Psoas muscle (tissue), 8 donors: ENCODE measurements around the gene SSBP3. TPM values are rescaled to one million over a fixed set of nuclear protein-coding genes. Genes with fewer than 3 reads are reported as not detected.

Experiments used
- ATAC-seq, 4 donors: fragments of 200-7000 bp; cut with Tn5 transposase; one replicate each; pipeline ENCODE4 v1.9.1; 2020; ENCODE audit warnings: moderate library complexity in 3 of 4, mild to moderate bottlenecking in 2 of 4
- DNase-seq, 2 donors: peaks; one replicate each; pipeline ENCODE4 v3.0.0-alpha.2; 2020
- H3K27ac ChIP-seq: fragments of 200-600 bp; one replicate; pipeline ENCODE4 v1.8.0; 2022
- H3K27me3 ChIP-seq, 3 donors: fragments of 200-600 bp in 1 of 3; one replicate each; pipeline versions ENCODE4 v1.6.1 to v1.8.0; 2013 to 2022; ENCODE audit warnings: low read length in 2 of 3, mild to moderate bottlenecking in 2 of 3, moderate library complexity in 1 of 3; ENCODE audit not compliant: insufficient read depth in 3 of 3
- H3K36me3 ChIP-seq, 2 donors: fragments of 200-600 bp in 1 of 2; one replicate each; pipeline versions ENCODE4 v1.6.1 to v1.8.0; 2013 to 2022; ENCODE audit warnings: low read depth in 1 of 2, mild to moderate bottlenecking in 1 of 2, moderate library complexity in 1 of 2; ENCODE audit not compliant: insufficient read depth in 1 of 2
- H3K4me1 ChIP-seq: fragments of 200-600 bp; one replicate; pipeline ENCODE4 v1.8.0; 2022
- H3K4me3 ChIP-seq: fragments of 200-600 bp; one replicate; pipeline ENCODE4 v1.8.0; 2022; ENCODE audit warnings: mild to moderate bottlenecking
- H3K9me3 ChIP-seq: fragments of 200-600 bp; one replicate; pipeline ENCODE4 v1.8.0; 2022
- whole genome bisulfite sequencing, 3 donors: extraction: QIAGEN DNeasy Blood & Tissue Kit; methylation state at CpG; one replicate each; pipeline versions ENCODE4 v1.1.6 to v1.1.7; 2013; 5-methylcytosine and 5-hydroxymethylcytosine counted together
- intact Hi-C, 2 donors: fragments of 100-400 bp; cut with DNase I; formaldehyde crosslinking; loops; one replicate each; pipeline versions ENCODE4 v1.11.0 to v1.14.2; 2022
- polyA plus RNA-seq, 3 donors: library from polyadenylated mRNA; stranded (reverse); fragments of 200-250 nt; gene quantifications; one replicate each; pipeline ENCODE4 v1.2.3, GENCODE V29; 2013
- total RNA-seq, 4 donors: library from RNA; stranded (reverse); fragmentation: NEBNext Ultra II Directional in 2 of 4; extraction: Animal tissue kit (Norgen Biotek cat#: 25700) in 2 of 4; gene quantifications; one replicate each; pipeline versions ENCODE4 v1.2.1 to v1.2.4, GENCODE V29; 2021 to 2023
- TF ChIP-seq, protein P1 (sequence below): fragments of 200-600 bp; IDR thresholded peaks from one replicate; pipeline ENCODE4 v1.8.0; 2022; ENCODE audit warnings: antibody characterized with exemption
- donor health status: healthy with polysubstance abuse.
- donor health status: DM: no; HTN: no; CAD: no; lungs with moderate emphysema.
- donor health status: Bipolar disorder and iron deficiency.
- donor health status: healthy.
- donor health status: DM: yes; HTN: yes; CAD: no.
- donor health status: DM: no; HTN: no; CAD: no.
- donor health status: DM: no; HTN: no; CAD: no.
- donor health status: DM: yes; HTN: yes; CAD: no.

SSBP3 gene
- total and polyA plus RNA-seq, 7 donors = 7.9 to 24.2 (median 21.6) TPM

DNA sequence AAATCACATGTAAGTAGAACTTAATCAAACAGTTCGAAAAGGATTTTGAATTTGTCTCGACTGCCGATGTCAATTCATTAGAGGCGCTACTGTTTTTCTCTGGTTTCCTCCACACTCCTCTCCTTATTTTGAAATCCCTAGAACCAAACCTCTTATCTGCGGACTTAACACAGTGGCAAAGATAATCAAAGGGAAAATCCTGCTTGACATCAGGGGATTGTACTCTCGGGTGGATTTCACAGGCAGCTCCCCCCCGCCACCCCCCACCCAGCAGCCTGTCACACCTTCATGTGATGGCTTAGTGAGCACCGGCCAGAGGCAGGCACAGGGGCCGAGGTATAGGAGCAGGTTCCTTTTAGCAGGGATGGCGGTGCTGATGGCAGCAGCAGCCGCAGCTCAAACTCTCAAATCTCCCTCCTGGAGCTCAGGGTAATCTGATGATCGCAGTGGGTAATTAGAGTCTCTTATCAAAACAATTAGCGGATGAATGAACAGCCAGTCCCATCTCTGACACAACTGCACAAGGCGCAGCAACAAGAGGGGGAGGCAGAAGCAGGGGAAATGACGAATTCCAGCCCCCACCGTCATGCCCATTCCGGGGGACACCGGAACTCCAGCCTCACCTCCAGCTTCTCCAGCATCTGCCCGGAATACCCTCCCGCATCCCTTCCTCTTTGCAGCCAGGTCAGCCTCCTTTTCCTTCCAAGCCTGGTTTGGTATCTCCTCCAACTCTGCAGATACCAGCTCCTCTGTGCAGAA, 80.3 kb downstream of the SSBP3 start:
- no peak for ATAC-seq
- intact Hi-C loops = no loop called here

DNA sequence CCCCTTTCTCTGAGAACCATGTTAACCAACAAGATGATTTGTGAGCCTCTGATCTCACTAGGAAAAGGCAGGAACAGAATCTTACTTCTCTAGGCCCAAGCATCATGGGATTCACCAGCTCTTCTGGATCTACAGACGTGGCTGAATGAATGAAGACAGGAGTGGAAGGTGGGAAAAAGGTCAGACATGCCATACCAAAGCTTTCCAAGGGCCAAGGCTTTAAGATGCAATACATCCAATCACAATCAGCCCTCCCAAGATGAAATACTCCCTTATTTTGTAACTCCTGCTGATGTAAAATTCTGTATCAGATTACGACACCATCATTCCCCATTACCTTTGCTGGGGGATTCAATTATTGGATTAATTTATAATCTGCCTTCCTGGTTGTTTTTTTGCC, 80.9 kb downstream of the SSBP3 start:
- TF ChIP-seq, protein P1, sequence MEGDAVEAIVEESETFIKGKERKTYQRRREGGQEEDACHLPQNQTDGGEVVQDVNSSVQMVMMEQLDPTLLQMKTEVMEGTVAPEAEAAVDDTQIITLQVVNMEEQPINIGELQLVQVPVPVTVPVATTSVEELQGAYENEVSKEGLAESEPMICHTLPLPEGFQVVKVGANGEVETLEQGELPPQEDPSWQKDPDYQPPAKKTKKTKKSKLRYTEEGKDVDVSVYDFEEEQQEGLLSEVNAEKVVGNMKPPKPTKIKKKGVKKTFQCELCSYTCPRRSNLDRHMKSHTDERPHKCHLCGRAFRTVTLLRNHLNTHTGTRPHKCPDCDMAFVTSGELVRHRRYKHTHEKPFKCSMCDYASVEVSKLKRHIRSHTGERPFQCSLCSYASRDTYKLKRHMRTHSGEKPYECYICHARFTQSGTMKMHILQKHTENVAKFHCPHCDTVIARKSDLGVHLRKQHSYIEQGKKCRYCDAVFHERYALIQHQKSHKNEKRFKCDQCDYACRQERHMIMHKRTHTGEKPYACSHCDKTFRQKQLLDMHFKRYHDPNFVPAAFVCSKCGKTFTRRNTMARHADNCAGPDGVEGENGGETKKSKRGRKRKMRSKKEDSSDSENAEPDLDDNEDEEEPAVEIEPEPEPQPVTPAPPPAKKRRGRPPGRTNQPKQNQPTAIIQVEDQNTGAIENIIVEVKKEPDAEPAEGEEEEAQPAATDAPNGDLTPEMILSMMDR = no peak
- ATAC-seq (no peak), DNase-seq (no peak)
- Histone ChIP-seq H3K4me1 (peaks cover 77% of the 10 kb centered on the region), H3K4me3 (no peak overlapping the region), H3K27ac (peak overlapping the region; percentile 40), H3K27me3 (no peaks in the 10 kb centered on the region), H3K9me3 (no peaks in the 10 kb centered on the region), H3K36me3 (no peaks in the 10 kb centered on the region)
- WGBS, 3 donors = 55 to 87% (median 65%) methylated on average over 2 of the region's 2 CpGs
- intact Hi-C loops = no loop called here

More for the DNA sequence above, 80.3 kb downstream of the SSBP3 start:
- 80 to 85% (median 82%) methylated on average over 20 of the region's 20 CpGs for WGBS, 3 donors
- no peak for DNase-seq
- Histone ChIP-seq H3K27ac (peak overlapping the region; percentile 74), H3K36me3 (no peaks in the 10 kb centered on the region), H3K9me3 (no peaks in the 10 kb centered on the region), H3K27me3 (no peaks in the 10 kb centered on the region), H3K4me1 (peaks cover 80% of the 10 kb centered on the region), H3K4me3 (no peak overlapping the region)
- TF ChIP-seq, protein P1 = no peak

DNA sequence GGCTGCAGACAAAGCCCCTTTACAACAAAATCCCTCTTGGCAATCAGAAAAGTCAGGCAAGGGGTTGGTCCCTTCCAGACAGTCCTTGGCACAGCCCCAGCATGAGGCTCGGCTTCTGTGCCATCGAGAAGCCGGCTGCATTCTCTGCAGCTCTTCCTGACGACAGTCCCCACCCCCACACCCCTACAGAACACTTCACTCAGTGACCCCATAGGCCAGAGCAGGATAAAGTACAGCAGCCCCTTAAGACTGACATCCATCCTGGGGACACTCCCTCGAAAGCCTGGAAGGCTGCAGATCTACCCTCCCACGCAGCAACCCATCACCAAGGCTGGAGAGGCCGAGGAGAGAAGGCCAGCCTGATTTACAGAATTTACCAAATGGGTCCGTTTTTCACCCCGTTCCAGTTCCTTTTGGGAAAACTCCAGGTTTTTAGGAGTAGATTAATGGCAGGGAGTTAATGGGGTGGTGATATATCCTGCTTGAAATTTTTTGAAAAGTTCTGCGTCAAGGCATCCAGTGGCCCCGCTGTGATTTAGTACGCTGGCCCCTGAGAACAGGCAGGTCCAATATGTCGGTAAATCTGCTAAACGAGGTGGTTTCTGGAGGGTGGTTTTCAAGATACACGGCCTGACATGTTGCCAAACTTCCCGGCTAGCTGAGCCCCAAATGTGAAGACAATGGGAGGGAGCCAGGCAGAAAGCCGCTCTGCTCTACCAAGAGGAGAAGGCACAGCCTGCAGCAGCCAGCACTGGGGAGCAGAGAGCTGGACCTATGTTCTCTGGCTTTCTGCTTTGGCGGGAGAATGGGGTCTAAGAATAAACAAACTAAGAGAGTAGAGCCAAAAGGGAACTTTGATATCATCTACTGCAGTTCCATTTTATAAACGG, 81.7 kb downstream of the SSBP3 start:
- ATAC-seq (peak in 3 of 4 donors; percentile 20 to 49 (median 26)), DNase-seq (no peak)
- H3K36me3 ChIP-seq = no peaks in the 10 kb centered on the region
- 25 to 40% (median 36%) methylated on average over 19 of the region's 19 CpGs for WGBS, 3 donors
- H3K27me3 ChIP-seq = no peaks in the 10 kb centered on the region
- H3K9me3 ChIP-seq = no peaks in the 10 kb centered on the region
- no peak overlapping the region for H3K4me3 ChIP-seq
- peaks cover 69% of the 10 kb centered on the region for H3K4me1 ChIP-seq
- intact Hi-C loops = no loop called here
- TF ChIP-seq, protein P1 = no peak
- H3K27ac ChIP-seq = peak overlapping the region; percentile 41

DNA sequence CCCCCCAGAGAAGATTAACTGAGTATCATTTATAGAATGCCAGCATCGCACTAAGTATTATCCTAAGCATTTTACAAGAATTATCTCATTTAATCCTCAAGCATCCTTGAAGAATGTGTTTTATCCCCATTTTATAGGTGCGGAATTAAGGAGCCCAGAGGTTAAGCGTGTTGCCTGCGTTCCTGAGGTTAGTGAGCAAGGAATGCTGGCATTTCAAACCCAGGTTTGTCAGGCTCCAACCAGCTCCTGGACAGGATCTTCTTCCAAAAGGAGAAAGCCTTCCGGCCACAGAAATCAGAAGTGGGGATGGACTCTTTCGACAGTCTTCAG, 82.3 kb downstream of the SSBP3 start:
- TF ChIP-seq, protein P1 = no peak
- Histone ChIP-seq H3K4me3 (no peak overlapping the region), H3K9me3 (no peaks in the 10 kb centered on the region), H3K4me1 (peaks cover 64% of the 10 kb centered on the region), H3K36me3 (no peaks in the 10 kb centered on the region), H3K27me3 (no peaks in the 10 kb centered on the region), H3K27ac (peak overlapping the region; percentile 41)
- intact Hi-C loops = no loop called here
- ATAC-seq = no peak
- 66 to 85% (median 71%) methylated on average over 6 of the region's 6 CpGs for WGBS, 3 donors
- DNase-seq = no peak
